Measurements from ENCODE around the gene CNGA1.
"Not testable (repeated sequence)": the region's sequence is repeated elsewhere in the genome, so short reads cannot be mapped to it uniquely, and the experiment has no call there.

Gene CNGA1

DNA sequence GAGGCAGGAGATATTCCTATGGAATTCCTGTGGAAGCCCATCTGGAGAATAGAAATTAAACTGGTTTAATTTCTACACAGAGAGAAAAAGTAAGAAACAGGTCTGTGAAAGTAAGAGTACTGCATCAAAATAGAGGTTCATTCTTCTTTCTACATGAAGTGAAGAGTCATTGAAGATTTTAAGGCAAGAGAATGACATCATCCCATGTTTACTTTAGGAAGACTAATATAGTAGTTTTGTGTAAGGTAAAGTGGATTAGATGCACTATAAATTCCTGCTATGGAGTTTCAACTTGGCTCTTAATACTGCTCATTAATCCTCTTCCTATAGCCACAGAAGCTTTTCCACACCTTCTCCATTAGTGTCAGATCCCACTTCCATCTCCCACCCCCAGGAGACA is 47.6 kb downstream of the CNGA1 start:
- H3K27ac Mint-ChIP-seq, result no peak overlapping the region
- no peaks in the 10 kb centered on the region for H3K4me1 Mint-ChIP-seq (ENCODE audit: low read depth)
- H3K9me3 Mint-ChIP-seq (ENCODE audit: low read depth), result no peaks in the 10 kb centered on the region
- peaks cover 6% of the 10 kb centered on the region for H3K27me3 Mint-ChIP-seq
- peaks cover 5% of the 10 kb centered on the region for H3K36me3 Mint-ChIP-seq
- no peak overlapping the region for H3K4me3 Mint-ChIP-seq

GRCh38 chr4:47954677-47955076 is 61.8 kb downstream of the CNGA1 start:
- H3K36me3 Mint-ChIP-seq, result peaks cover 3% of the 10 kb centered on the region
- no peaks in the 10 kb centered on the region for H3K4me1 Mint-ChIP-seq (ENCODE audit: low read depth)
- H3K4me3 Mint-ChIP-seq, result no peak overlapping the region
- H3K27ac Mint-ChIP-seq, result no peak overlapping the region
- H3K27me3 Mint-ChIP-seq, result no peaks in the 10 kb centered on the region
- no peaks in the 10 kb centered on the region for H3K9me3 Mint-ChIP-seq (ENCODE audit: low read depth)

- Mint-ChIP-seq H3K27ac (no peak overlapping the region), H3K36me3 (peaks cover 3% of the 10 kb centered on the region), H3K4me3 (no peak overlapping the region), H3K4me1 (ENCODE audit: low read depth) (no peaks in the 10 kb centered on the region), H3K27me3 (no peaks in the 10 kb centered on the region), H3K9me3 (ENCODE audit: low read depth) (no peaks in the 10 kb centered on the region)
These were observed 62.2 kb downstream of the CNGA1 start for GRCh38 chr4:47954245-47954644.

DNA sequence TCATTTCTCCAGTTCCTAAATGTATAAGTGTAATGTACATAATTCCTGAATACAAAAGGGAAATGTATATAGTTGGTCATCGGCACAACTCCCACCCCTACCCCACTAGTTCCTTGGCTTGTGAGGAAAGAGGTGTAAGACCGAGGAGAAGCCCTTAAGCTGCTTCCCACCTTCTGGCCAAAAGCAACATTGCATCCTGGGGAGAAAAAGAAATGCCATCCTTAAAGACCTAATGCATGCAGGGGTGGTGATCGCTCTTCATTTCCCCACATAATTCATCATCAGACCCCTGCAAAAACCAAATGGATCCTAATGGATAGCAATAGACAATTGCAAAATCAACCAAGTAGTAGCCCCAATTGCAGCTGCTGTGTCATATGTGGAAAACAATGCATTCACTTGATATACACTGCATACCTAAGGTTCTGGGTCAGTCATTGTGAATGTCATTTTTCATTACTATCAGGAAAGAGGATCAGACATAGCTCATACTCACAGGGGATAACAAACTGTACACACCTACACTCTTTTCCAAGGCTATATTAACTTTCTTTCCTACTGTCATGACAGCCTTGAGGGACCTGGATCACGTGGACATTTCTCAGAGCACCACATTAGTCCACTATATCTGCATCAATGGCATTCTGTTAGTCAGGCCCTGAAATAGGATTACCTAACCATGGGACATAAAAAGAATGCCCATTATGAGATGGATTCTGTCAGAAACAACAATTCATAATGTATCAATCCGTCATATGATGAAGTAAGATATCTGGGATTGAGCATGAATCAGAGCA is 70.4 kb downstream of the CNGA1 start:
- H3K27ac Mint-ChIP-seq, result no peak overlapping the region
- H3K4me1 Mint-ChIP-seq (ENCODE audit: low read depth), result no peaks in the 10 kb centered on the region
- H3K4me3 Mint-ChIP-seq, result no peak overlapping the region
- peaks cover 3% of the 10 kb centered on the region for H3K36me3 Mint-ChIP-seq
- H3K27me3 Mint-ChIP-seq, result no peaks in the 10 kb centered on the region
- no peaks in the 10 kb centered on the region for H3K9me3 Mint-ChIP-seq (ENCODE audit: low read depth)

DNA sequence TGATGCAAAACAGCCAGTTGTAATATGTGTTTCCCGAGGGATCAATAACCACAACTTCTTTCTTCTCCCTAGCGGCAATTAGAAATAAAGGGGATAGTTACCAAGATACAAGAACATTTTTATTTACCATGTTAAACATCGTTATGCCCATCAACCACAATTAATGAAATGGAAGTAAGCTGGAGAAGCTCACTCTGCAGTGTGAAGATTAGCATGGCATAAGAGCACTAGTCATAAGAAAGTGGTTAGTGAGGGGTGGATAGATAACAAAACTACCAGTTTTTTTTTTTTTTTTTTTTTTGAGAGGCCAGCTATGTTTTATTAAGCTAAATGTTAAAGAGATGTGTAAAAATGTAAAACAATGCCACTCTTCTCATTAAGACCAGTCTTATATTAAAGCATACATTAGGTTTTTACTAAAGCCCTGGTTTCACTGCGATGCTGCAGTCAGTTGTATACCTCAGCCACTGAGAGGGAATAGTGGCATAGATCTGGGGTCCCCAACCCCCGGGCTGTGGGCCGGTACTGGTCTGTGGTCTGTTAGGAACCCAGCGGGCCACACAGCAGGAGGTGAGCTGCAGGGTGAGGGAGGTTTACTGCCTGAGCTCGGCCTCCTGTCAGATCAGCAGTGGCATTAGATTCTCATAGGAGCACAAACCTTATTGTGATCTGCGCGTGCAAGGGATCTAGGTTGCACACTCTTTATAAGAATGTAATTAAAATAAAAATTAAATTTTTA is 74.2 kb downstream of the CNGA1 start:
- no peak overlapping the region for H3K4me3 Mint-ChIP-seq
- H3K27ac Mint-ChIP-seq, result no peak overlapping the region
- no peaks in the 10 kb centered on the region for H3K9me3 Mint-ChIP-seq (ENCODE audit: low read depth)
- no peaks in the 10 kb centered on the region for H3K36me3 Mint-ChIP-seq
- no peaks in the 10 kb centered on the region for H3K4me1 Mint-ChIP-seq (ENCODE audit: low read depth)
- H3K27me3 Mint-ChIP-seq, result no peaks in the 10 kb centered on the region

DNA sequence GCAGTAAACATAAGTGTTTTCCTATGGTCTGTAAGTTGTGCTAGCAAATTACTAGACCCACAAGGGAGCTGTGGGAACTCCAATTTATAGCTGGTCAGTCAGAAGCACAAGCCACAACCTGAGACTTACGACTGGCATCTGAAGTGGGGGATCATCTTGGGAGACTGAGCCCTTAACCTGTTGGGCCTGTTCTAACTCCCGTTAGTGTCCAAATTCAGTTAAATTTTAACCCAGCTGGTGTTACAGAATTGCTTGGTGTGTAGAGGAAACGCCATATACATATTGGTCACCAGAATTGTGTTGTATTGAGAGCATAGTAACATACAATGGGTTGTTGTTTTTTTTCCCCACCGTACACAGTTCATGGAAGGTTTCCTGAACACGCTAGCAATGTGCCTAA is 77.0 kb downstream of the CNGA1 start:
- Mint-ChIP-seq H3K36me3 (no peaks in the 10 kb centered on the region), H3K4me1 (ENCODE audit: low read depth) (no peaks in the 10 kb centered on the region), H3K9me3 (ENCODE audit: low read depth) (no peaks in the 10 kb centered on the region), H3K27ac (no peak overlapping the region), H3K27me3 (no peaks in the 10 kb centered on the region), H3K4me3 (no peak overlapping the region)

GRCh38 chr4:47936336-47936735 is 80.1 kb downstream of the CNGA1 start:
- Mint-ChIP-seq H3K4me1 (ENCODE audit: low read depth) (no peaks in the 10 kb centered on the region), H3K27ac (no peak overlapping the region), H3K4me3 (no peak overlapping the region), H3K9me3 (ENCODE audit: low read depth) (no peaks in the 10 kb centered on the region), H3K27me3 (no peaks in the 10 kb centered on the region), H3K36me3 (no peaks in the 10 kb centered on the region)

GRCh38 chr4:47933840-47934239 is 82.6 kb downstream of the CNGA1 start:
- no peaks in the 10 kb centered on the region for H3K27me3 Mint-ChIP-seq
- H3K9me3 Mint-ChIP-seq (ENCODE audit: low read depth), result no peaks in the 10 kb centered on the region

DNA sequence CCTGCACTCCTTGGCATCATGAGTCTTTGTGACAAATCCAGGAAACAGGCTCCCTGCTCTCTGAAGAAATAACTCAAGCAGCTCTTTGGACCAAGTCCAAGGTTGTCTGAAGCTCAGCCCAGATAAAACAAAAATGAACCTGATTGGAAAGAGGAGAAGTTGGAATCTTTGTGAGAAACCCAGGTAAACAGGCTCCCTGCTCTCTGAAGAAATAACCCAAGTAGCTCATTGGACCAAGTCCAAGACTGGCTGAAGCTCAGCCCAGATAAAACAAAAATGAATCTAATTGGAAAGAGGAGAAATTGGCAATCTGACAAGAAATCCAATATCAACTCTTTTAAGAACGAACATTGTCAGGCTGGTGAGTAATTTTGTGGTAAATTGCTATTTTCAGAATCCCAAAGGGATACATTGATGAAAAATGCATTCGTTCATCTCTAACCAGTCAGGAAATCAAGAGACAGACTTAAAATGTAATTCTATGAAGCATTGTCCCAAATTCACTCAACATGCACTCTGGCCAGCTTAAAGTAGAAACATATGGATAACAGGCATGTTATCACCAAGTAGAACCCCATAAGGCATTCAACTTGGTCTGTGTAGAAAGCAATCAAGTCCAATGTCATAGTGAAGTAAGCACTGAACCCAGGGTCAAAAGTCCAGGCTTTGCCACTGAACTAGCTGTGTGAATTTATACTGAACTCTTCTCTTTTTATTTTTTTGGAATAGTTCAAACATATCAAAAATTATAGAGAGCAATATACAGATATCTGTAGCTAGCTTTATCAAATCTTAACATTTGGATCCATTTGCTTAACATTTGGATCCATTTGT is 85.3 kb downstream of the CNGA1 start:
- Mint-ChIP-seq H3K27ac (no peak overlapping the region), H3K4me3 (no peak overlapping the region), H3K27me3 (no peaks in the 10 kb centered on the region), H3K36me3 (no peaks in the 10 kb centered on the region), H3K4me1 (ENCODE audit: low read depth) (peaks cover 5% of the 10 kb centered on the region), H3K9me3 (ENCODE audit: low read depth) (no peaks in the 10 kb centered on the region)

More at GRCh38 chr4:47933840-47934239, 82.6 kb downstream of the CNGA1 start:
- Mint-ChIP-seq H3K36me3 (no peaks in the 10 kb centered on the region), H3K4me3 (no peak overlapping the region), H3K4me1 (ENCODE audit: low read depth) (no peaks in the 10 kb centered on the region), H3K27ac (no peak overlapping the region)

GRCh38 chr4:47929682-47930201 is 86.7 kb downstream of the CNGA1 start:
- Mint-ChIP-seq H3K27ac (no peak overlapping the region), H3K4me1 (ENCODE audit: low read depth) (peaks cover 5% of the 10 kb centered on the region), H3K9me3 (ENCODE audit: low read depth) (no peaks in the 10 kb centered on the region), H3K36me3 (no peaks in the 10 kb centered on the region), H3K4me3 (no peak overlapping the region), H3K27me3 (peaks cover 3% of the 10 kb centered on the region)

GRCh38 chr4:47926667-47927258 is 89.7 kb downstream of the CNGA1 start:
- Mint-ChIP-seq H3K27me3 (peaks cover 3% of the 10 kb centered on the region), H3K4me1 (ENCODE audit: low read depth) (peaks cover 5% of the 10 kb centered on the region), H3K27ac (no peak overlapping the region), H3K36me3 (no peaks in the 10 kb centered on the region), H3K4me3 (peak overlapping the region; percentile 54), H3K9me3 (ENCODE audit: low read depth) (no peaks in the 10 kb centered on the region)

DNA sequence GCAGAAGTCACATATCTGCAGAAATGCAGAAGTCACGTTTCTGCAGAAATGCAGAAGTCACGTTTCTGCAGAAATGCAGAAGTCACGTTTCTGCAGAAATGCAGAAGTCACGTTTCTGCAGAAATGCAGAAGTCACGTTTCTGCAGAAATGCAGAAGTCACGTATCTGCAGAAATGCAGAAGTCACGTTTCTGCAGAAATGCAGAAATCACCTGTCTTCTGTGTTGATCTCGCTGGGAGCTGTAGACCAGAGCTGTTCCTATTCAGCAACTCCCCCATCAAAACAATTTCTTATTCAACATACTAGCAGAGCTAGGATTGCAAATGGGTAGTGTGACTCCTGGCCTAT is 93.2 kb downstream of the CNGA1 start:
- H3K4me3 Mint-ChIP-seq, result not testable (repeated sequence)

GRCh38 chr4:47922436-47923260 is 93.8 kb downstream of the CNGA1 start:
- H3K36me3 Mint-ChIP-seq; H3K4me1 Mint-ChIP-seq (ENCODE audit: low read depth); H3K27ac Mint-ChIP-seq; H3K9me3 Mint-ChIP-seq (ENCODE audit: low read depth); H3K4me3 Mint-ChIP-seq; H3K27me3 Mint-ChIP-seq: not testable (repeated sequence)

More for the DNA sequence above, 93.2 kb downstream of the CNGA1 start:
- not testable (repeated sequence) for H3K4me1 Mint-ChIP-seq (ENCODE audit: low read depth); H3K9me3 Mint-ChIP-seq (ENCODE audit: low read depth); H3K27ac Mint-ChIP-seq; H3K27me3 Mint-ChIP-seq; H3K36me3 Mint-ChIP-seq

- not testable (repeated sequence) for H3K4me3 Mint-ChIP-seq; H3K27me3 Mint-ChIP-seq; H3K36me3 Mint-ChIP-seq; H3K27ac Mint-ChIP-seq; H3K9me3 Mint-ChIP-seq (ENCODE audit: low read depth)
- H3K4me1 Mint-ChIP-seq (ENCODE audit: low read depth), result peaks cover 18% of the 10 kb centered on the region
These were observed 99.3 kb downstream of the CNGA1 start for GRCh38 chr4:47917163-47917562.
